ENCODE measurements around the gene ABHD4. TPM values are rescaled to one million over a fixed set of nuclear protein-coding genes. Genes with fewer than 3 reads are reported as not detected.

ABHD4 gene
- total and polyA plus RNA-seq, 2 experiments from 2014 or later, result 39.1 to 40.0 TPM

- H3K4me3 ChIP-seq, result no peak overlapping the region
- no peaks in the 10 kb centered on the region for H3K27me3 ChIP-seq (ENCODE audit: insufficient read depth)
- H3F3A ChIP-seq (replicated peaks; ENCODE audit: low read depth), result no peaks in the 10 kb centered on the region; the same call in 1 of the 2 replicates
- H3K4me1 Mint-ChIP-seq, result peaks cover 13% of the 10 kb centered on the region
- no peak overlapping the region for H2AFZ ChIP-seq
- H3K4me1 ChIP-seq (ENCODE audit: insufficient read depth), result peaks cover 6% of the 10 kb centered on the region
- peak overlapping the region; percentile 33; the same call in 1 of the 2 replicates for H3K27ac ChIP-seq (ENCODE audit: low read depth)
- ATAC-seq (peak; percentile 80), DNase-seq (ENCODE audit: low spot score) (no peak)
- H3K4me3 Mint-ChIP-seq, result no peak overlapping the region
- TF ChIP-seq JUNB (IDR thresholded peaks at IDR 0.05; ENCODE audit: unreplicated experiment) (no peak), EZH2phosphoT487 (IDR thresholded peaks at IDR 0.05; ENCODE audit: unreplicated experiment) (no peak), STAT1 (IDR thresholded peaks at IDR 0.05; ENCODE audit: unreplicated experiment) (no peak), ETS1 (IDR thresholded peaks at IDR 0.05) (no peak), ZNF114 (CRISPR knock-in tag; IDR thresholded peaks at IDR 0.05) (no peak), CREB1 (CRISPR knock-in tag; IDR thresholded peaks at IDR 0.05; ENCODE audit: low read depth) (no peak), ZNF462 (CRISPR knock-in tag; IDR thresholded peaks at IDR 0.05) (no peak), CTCF (conservative IDR thresholded peaks at IDR 0.05; ENCODE audit: low read depth in 2 of 2) (no peak), REST (IDR thresholded peaks at IDR 0.05; ENCODE audit: unreplicated experiment) (no peak), POLR2AphosphoS5 (IDR thresholded peaks at IDR 0.05; ENCODE audit: low read depth) (no peak), NANOG (IDR thresholded peaks at IDR 0.05; ENCODE audit: borderline replicate concordance) (no peak), ZNF331 (CRISPR knock-in tag; IDR thresholded peaks at IDR 0.05; ENCODE audit: low read depth) (no peak), EZH2 (IDR thresholded peaks at IDR 0.05; ENCODE audit: low read depth, unreplicated experiment) (no peak)
- peaks cover 5% of the 10 kb centered on the region for H3K27me3 Mint-ChIP-seq (ENCODE audit: insufficient read depth, low read depth, poor library complexity)
- no peaks in the 10 kb centered on the region for H3K79me2 ChIP-seq (replicated peaks; ENCODE audit: insufficient read depth)
- H3K4me2 ChIP-seq, result no peak overlapping the region
- H3K36me3 Mint-ChIP-seq (ENCODE audit: low read depth), result peaks cover 28% of the 10 kb centered on the region
- no peaks in the 10 kb centered on the region for H3K9me2 ChIP-seq (ENCODE audit: insufficient read depth)
- H3K9me3 Mint-ChIP-seq, result peaks cover 4% of the 10 kb centered on the region; the same call in 1 of the 3 replicates
- H3K27ac Mint-ChIP-seq, result peak overlapping the region; percentile 77; the same call in 1 of the 2 replicates
- no peaks in the 10 kb centered on the region for H4K20me1 ChIP-seq (replicated peaks; ENCODE audit: insufficient read depth)
- peaks cover 11% of the 10 kb centered on the region for H3K36me3 ChIP-seq (ENCODE audit: insufficient read depth)
Observed at GRCh38 chr14:22614240-22614799, 16.2 kb downstream of the ABHD4 start.
